ENCODE results near the gene RNF14.

The RNF14 gene

DNA sequence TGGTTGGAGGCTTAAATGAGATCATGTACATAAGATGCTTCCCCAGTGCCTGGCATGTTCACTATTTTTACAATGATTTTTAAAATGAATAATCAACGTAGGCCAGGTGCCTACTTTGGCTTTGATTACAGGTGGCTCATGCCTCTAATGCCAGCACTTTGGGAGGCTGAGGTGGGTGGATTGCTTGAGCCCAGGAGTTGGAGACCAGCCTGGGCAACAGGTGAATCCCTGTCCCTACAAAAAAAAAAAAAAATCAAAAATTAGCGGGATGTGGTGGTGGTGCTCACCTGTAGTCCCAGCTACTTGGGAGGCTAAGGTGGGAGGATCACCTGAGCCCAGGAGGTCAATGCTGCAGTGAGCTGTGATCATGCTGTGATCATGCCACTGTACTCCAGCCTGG is 20.1 kb upstream of the RNF14 start:
- no peak for DNase-seq (ENCODE audit: low read depth)

DNA sequence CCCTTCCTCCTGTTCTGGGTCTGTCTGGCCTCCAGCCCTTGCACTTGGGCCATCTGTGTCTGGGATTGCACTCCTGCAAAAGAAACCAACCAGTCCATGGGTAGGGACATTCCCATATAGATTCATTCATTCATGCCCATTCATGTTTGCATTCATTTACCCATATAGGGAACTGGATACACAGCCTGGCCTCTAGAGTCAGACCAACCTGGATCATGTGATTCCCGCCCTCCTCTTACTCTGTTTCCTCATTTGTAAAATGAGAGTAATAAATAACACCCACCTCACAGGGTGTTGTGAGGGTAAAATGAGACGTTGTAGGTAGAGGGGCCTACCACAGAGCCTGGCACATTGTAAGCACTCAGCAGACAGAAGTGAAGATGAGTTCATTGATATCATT is 19.4 kb upstream of the RNF14 start:
- DNase-seq (ENCODE audit: low read depth) = no peak

DNA sequence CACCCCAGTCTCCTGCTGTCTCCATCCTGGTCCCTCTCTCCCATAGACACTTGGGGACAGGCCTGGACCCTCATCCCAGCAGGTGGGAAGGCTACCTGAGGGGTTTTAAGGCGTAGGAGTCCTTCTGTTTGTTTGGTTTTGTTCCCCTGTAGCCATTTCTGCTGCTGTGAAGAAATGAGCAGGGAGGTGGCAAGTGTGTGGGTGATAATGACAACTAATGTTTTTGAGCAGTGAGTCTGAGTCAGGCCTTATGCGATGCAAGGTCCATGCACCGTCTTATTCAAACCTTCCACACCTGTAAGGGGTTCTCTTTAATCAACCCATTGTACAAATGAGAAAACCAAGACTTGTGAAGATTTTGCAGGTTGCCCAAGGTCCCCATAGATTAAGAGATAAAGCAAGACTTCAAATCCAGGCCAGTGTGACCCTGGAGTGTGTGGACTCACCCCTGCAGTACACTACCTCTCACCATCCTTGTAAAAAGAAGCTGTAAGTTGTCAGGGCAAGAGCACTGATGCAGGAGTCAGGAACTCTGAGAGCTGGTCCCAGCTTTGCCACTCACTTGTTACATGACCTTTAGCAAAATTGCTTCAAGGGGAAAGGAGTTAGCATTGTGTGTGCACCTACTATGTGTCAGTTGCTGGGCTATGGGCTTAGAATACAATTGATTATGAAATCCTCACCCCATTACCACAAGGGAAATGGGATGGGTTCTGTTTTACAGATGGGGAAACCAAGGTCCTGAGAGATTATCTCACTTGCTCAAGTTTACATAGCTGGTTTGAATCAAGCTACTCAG is 18.5 kb upstream of the RNF14 start:
- no peak for DNase-seq (ENCODE audit: low read depth)

DNA sequence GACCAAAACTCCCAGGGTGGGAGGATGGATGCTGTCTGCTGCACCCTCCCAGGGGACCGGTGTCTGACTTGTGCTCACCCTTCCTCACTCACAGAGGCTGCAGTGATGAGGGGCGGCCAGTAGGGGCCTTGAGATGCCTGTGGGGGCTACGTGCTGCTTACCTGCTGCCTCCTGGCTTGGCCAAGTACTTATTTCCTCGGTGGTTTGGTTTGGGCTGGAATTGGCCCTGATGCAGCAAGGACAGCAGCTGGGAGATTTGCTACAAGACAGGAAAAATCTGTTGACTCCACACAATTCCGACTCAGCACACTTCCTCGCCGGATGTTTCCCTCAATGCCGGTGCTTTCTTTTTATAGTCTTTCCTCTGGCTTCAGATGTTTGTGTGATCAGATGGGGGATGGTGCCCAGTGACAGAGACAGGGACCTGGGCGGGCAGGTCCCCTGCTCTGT is 17.5 kb upstream of the RNF14 start:
- DNase-seq (ENCODE audit: low read depth) = no peak

- DNase-seq (ENCODE audit: low read depth) = no peak
Observed at GRCh38 chr5:141952020-141952419, 16.9 kb upstream of the RNF14 start.

- no peak for DNase-seq (ENCODE audit: low read depth)
Observed at GRCh38 chr5:141954194-141954593, 14.7 kb upstream of the RNF14 start.

DNA sequence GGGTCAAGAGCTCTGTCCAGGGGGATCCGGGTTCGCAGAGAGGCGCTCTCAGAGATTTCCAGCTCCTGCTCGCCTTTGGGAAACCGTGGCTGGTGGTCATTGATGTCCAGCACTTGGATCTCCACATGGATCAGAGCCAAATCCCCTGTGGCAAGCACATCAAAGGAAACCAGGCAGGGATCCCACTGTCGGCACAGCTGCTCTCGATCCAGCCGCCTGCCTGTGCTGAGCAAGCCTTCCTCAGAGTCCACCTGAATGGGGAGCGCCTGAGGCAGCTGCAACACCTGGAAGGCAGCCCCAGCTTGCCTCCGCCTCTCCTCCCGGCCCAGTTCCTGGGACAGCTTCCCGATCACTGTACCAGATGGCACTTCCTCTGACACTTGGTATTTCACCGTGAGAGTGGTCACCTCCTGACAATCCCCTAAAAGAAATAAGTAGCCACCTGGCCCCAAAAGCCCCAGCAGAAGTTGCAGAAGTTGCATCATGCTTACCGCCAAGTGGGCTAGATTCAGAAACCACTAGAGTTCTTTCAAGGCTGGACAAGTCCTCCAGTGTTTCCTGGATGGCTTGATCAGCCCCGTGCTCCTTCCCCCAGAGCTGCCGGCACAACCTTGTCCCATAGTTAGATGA is 11.4 kb upstream of the RNF14 start:
- no peak for DNase-seq (ENCODE audit: low read depth)

DNA sequence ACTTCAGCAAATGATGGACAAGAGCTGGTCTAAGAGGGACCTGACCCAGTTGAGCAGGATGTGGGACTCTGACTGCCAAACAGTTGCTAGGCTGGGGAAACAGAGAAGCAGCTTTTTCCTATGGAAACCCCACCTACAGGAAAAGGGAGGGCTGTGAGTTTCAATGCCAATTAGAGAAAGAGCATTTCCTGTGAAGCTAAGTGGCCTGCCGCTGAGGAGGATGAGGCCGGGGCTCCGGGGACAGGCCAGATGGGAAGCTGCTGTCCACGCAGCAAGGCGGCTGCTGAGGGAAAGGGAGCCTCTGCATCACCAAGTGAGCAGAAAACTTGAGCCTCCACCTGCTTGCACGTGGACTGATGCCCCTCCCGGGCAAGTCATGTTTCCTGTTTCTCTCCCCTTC is 10.8 kb upstream of the RNF14 start, which contains the start of gene PCDH12:
Gene PCDH12, minus strand, starts transcription at position 90 of the 400 bp plus-strand sequence. CDS start 351 bp downstream, outside the sequence.
- DNase-seq (ENCODE audit: low read depth) = peak; percentile 71

DNA sequence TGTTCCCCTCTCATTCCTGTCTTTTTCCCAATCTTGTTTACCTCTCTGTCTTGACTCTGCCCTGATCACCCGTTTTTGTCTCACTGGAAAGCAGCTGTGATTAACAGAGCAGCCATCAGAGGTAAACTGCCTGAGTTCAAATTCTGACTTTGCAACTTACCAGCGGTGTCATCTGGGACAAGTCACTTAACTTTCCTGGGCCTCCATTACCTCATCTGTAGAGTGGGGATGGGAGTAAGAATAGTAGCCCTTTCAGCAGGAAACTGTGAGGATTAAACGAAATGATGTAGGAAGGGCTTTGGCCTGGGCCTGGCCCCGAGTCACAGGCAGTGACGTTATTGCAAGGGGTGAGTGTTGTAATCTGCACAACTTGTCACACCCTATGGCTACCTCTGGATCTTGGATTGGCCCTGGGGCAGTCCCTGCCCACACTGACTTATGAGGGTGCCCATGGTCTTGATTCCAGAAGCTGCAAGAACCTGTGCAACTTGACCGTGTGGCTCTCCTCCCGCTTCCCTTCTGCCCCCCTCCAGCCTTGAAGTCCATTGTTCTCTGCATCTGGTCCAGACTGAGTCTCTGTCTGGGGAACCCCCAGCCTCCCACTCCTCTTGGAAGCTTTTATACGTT is 10.2 kb upstream of the RNF14 start:
- peak; percentile 33 for DNase-seq (ENCODE audit: low read depth)

DNA sequence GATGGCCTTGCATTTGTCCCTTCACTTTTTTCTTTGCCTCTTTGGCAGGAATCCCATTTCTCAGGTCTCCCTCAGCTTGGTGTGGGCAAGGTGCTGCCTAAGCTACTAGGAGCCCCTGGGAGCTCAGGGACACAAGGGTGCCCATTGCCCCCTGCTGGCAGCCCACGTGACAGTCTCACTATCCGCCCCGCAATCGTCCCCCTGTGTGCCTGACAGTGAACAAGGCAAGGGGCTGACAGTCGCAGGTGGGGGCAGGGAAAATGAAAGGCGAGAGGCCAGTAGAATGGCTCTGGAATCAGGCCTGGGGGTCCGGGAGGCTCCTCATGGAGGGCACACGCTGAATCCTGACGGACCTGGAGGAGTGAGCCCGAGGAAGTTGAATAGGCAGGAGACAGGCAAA is 8.9 kb upstream of the RNF14 start:
- peak; percentile 12 for DNase-seq (ENCODE audit: low read depth)

DNA sequence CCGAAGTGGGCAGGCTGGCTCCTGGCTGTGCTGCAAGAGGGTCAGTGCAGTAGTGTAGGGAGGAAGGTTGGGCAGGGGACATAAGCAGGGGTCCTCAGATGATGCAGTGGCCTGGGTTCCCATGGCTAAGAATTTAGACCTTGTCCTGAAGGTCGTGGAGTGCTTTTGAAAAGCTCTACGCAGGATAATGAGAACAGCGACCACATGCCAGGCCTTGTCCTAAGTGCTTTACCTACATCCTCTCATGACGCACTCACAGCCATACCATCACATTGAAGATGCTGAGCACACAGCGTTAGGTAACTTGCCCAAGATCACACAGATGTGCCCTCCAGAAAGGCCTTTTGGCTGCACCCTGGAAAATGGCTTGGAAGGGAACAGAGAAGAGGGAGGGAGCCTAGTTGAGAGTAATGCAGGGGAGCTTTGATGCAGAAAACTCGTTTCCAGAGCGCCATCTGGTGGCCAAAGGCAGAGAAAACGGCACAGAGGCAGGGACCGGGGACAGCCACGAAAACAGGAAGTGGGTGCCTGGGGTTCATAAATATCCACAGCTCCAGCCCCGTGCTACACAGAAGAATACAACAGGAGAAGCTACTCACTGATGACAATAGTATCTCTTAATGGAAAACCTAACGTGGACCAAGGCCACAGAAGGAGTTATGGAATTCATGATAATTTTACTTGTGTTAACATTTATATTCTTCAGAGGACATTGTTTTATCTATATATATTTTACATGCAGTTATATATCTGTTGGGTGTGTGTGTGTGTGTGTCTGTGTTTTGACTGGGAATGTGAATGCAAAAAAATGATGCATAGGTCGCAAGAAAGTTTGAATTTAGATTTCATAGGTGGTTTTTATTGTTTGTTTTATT is 8.2 kb upstream of the RNF14 start:
- peak; percentile 88 for DNase-seq (ENCODE audit: low read depth)

GRCh38 chr5:141961466-141961865 is 7.4 kb upstream of the RNF14 start:
- no peak for DNase-seq (ENCODE audit: low read depth)

DNA sequence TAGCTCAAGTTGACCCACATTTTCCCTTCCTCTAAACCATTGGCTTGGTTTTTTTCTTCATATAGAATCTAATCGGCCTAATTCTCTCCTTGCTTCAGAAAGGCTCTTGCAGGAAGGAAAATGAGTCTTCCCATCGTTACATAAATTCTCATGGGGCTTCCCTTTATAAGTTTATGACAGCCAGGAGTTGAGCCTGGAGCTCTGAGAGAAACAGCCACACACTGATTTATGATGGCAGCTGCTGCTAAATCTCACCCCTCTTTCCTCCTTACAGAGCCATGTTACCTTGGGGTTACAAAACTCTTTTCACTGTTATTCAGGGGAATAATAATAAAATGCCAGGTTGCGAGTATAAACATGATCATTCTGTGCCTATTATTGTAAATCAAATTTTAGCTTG is 5.2 kb upstream of the RNF14 start:
- no peak for DNase-seq (ENCODE audit: low read depth)

GRCh38 chr5:141965071-141965470 is 3.8 kb upstream of the RNF14 start:
- no peak for DNase-seq (ENCODE audit: low read depth)

GRCh38 chr5:141966275-141966962 is 2.5 kb upstream of the RNF14 start:
- DNase-seq (ENCODE audit: low read depth) = no peak

DNA sequence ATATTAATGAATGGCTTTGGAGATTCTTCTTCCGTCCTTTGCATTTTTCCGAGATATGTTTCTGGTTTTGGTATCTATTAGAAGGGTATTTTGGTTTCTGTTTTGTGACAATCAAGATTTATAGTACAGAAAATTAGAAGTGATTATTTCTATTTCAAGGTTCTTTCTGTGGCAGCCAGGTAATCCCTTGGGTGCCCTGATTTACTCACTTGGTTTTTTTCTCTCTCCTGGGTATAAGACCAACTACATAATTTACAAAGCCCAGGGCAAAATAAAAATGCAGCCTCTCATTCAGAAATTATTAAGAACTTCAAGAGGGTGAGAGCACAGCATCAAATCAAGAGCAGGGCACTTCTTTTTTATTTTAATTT is 2.0 kb upstream of the RNF14 start:
- no peak for DNase-seq (ENCODE audit: low read depth)

GRCh38 chr5:141969783-141970771 is 1.2 kb downstream of the RNF14 start:
- peak; percentile 41 for DNase-seq (ENCODE audit: low read depth)

GRCh38 chr5:141973871-141974595 is 5.1 kb downstream of the RNF14 start:
- DNase-seq (ENCODE audit: low read depth) = peak; percentile 78

- no peak for DNase-seq (ENCODE audit: low read depth)
Observed at GRCh38 chr5:141976176-141976575, 7.3 kb downstream of the RNF14 start.

DNA sequence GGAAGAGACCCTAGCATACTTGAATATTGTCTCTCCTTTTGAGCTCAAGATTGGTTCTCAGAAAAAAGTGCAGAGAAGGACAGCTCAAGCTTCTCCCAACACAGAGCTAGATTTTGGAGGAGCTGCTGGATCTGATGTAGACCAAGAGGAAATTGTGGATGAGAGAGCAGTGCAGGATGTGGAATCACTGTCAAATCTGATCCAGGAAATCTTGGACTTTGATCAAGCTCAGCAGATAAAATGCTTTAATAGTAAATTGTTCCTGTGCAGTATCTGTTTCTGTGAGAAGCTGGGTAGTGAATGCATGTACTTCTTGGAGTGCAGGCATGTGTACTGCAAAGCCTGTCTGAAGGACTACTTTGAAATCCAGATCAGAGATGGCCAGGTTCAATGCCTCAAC is 9.5 kb downstream of the RNF14 start:
- DNase-seq (ENCODE audit: low read depth) = no peak

Data from EH (cell line).